Islet precursor cell (in vitro differentiated cells): ENCODE data around the gene SYNM.

Experiments
- DNase-seq: peaks from one replicate; pipeline ENCODE4 v3.0.0-alpha.2; 2018

Gene SYNM

DNA sequence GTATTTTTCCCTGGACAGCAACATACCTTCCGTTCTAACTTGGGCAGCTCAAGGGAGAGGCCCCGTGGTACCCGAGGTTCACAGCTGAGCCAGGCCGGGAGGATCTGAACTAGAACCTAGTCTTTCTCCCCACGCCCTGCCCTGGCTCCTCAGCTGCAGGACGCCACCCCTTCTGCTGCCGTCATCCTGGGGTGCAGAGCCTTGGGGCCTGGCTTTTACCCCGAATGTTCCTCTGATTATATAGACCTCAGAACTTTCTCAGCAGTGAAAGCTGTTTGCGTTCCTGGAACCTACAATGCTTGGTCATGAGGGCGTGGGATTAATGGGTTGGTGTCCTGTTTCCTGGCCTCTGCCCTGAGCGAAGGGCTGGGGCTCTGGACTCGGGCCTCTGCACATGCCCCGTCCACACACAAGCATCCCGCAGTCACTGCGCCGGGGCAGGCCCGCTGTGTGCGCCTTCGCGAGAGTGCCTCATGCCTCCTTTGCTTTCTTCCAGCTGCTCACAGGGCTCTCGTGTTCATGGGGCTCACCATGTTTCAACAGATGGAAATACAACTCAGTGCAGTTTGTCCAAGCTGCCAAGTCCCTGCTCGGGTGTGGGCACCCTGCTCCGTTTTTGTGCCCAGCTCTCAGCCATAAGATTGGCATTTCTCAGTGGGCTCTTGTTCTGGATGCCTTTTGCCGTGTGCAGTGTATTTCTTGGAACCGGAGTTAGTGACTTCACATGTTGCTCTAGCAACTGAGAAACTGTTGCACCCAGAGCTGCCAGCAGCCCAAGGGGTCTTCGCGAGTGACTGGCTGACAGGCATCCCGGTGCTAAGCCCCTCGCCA lies 20.4 kb downstream of the SYNM start:
- no peak for DNase-seq

DNA sequence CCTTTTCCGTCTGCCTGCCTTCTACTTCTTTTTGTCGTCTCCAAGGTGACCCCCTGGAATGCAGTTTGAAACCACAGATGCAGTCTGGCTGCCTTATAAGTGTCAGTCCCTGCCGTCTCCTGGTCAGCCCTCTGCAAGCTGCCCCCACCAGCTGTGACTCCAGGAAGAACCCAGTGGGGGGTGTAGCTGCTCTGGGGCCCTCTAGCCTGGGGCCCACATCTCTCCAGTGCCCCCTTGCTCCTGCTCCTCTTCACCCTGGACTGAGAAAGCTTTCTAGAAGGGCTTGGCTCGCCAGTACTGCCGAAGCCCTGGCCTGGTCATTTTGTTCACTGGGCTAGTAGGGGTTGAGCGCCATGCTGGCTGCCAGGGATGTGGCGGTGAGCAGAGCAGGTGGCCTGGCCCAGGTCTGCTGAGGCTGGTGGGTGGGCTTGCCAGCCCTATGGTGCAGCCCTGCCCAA lies 21.3 kb downstream of the SYNM start:
- no peak for DNase-seq

DNA sequence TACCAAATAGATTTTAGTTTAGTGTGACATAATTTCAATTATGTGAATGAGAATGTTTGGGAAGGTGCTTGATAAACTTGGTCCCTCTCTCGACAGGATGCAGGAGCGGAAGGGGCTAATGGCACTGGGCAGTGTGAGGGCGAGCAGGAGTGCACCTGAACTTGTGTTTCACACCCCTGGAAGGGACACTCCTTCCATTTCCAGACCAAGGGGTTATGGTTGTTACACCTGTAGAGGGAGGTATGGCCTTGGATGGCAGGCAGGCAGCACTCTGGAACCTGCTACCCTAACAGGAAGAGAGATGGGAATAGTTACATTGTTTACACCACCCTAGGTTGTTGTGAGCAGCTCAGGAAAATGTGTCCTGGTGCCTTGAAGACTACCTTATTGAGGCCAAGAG lies 22.1 kb downstream of the SYNM start:
- no peak for DNase-seq

DNA sequence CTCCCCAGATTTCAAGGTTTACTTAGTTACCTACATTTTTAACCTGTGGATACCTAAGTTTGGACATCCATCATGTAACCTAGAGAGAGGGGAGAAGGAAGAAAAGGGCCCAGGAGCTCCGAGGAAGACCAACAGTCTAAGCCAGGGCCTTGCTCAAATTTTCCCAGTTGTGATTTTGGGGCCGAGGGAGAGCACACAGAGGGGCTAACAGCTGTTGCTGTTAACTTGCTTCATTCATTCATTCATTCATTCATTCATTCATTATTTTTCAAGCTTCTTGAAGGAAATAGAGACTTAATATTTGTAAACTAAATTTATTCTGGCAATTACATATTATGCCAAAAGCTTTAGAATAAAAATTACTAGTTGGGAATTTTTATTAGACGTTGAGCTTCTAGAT lies 22.9 kb downstream of the SYNM start:
- no peak for DNase-seq

DNA sequence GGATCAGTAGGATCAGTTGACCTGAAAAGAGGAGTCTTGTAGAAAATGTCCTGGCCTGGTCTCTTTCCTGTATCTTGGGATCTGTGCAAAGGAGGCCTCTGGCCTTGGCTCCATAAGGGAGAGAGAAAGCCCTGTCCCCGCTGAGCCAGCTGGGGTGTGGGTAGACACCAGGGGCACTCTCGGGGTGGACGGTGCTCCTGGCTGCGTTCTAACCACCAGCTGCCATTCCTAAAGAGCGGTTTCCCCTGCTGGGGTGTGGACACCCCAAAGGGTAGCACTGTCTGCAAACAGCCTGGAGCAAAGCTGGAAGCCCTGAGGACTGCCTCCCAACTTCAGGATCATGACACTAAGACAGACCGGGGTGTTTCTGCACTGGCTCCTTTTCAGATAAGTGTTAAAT lies 23.5 kb downstream of the SYNM start:
- DNase-seq, result no peak

DNA sequence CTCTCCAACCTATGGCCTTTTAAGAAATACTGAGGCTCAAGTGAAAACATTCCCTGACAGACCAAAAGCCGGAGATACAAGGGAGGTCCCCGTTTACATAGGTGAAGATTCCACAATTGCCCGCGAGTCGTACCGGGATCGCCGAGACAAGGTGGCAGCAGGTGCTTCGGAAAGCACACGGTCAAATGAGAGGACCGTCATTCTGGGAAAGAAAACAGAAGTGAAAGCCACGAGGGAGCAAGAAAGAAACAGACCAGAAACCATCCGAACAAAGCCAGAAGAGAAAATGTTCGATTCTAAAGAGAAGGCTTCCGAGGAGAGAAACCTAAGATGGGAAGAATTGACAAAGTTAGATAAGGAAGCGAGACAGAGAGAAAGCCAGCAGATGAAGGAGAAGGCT lies 24.8 kb downstream of the SYNM start:
- DNase-seq, result peak; percentile 12

DNA sequence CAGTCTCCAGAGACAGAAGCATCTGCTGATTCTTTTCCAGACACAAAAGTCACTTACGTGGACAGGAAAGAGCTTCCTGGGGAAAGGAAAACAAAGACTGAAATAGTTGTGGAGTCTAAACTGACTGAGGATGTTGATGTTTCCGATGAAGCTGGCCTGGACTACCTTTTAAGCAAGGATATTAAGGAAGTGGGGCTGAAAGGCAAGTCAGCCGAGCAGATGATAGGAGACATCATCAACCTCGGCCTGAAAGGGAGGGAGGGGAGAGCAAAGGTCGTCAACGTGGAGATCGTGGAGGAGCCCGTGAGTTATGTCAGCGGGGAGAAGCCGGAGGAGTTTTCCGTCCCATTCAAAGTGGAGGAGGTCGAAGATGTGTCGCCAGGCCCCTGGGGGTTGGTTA lies 25.4 kb downstream of the SYNM start:
- DNase-seq, result no peak

DNA sequence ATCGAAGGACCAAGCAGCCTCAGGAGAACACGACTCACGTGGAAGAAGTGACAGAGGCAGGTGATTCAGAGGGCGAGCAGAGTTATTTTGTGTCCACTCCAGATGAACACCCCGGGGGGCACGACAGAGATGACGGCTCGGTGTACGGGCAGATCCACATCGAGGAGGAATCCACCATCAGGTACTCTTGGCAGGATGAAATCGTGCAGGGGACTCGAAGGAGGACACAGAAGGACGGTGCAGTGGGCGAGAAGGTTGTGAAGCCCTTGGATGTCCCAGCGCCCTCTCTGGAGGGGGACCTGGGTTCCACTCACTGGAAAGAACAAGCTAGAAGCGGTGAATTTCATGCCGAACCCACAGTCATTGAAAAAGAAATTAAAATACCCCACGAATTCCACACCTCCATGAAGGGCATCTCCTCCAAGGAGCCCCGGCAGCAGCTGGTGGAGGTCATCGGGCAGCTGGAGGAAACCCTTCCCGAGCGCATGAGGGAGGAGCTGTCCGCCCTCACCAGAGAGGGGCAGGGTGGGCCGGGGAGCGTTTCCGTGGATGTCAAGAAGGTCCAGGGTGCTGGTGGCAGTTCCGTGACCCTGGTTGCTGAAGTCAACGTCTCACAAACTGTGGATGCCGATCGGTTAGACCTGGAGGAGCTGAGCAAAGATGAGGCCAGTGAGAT lies 26.0 kb downstream of the SYNM start:
- DNase-seq, result no peak

DNA sequence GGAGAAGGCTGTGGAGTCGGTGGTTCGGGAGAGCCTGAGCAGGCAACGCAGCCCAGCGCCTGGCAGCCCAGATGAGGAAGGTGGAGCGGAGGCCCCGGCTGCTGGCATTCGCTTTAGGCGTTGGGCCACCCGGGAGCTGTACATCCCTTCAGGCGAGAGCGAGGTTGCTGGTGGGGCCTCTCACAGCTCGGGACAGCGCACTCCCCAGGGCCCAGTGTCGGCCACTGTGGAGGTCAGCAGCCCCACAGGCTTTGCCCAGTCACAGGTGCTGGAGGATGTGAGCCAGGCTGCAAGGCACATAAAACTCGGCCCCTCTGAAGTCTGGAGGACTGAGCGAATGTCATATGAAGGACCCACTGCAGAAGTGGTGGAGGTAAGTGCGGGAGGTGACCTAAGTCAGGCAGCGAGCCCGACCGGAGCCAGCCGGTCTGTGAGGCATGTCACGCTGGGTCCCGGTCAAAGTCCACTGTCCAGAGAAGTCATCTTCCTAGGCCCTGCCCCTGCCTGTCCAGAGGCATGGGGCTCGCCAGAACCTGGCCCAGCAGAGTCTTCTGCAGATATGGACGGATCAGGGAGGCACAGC lies 26.7 kb downstream of the SYNM start:
- peak; percentile 48 for DNase-seq

DNA sequence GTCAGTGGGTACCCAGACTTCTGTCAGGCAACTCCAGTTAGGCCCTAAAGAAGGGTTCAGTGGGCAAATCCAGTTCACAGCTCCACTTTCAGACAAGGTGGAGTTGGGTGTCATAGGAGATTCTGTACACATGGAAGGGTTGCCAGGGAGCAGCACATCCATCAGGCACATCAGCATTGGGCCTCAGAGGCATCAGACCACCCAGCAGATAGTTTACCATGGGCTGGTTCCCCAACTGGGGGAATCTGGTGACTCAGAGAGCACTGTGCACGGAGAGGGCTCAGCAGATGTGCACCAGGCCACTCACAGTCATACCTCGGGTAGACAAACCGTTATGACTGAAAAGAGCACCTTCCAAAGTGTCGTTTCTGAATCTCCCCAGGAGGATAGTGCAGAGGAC lies 27.2 kb downstream of the SYNM start:
- DNase-seq, result peak; percentile 49

DNA sequence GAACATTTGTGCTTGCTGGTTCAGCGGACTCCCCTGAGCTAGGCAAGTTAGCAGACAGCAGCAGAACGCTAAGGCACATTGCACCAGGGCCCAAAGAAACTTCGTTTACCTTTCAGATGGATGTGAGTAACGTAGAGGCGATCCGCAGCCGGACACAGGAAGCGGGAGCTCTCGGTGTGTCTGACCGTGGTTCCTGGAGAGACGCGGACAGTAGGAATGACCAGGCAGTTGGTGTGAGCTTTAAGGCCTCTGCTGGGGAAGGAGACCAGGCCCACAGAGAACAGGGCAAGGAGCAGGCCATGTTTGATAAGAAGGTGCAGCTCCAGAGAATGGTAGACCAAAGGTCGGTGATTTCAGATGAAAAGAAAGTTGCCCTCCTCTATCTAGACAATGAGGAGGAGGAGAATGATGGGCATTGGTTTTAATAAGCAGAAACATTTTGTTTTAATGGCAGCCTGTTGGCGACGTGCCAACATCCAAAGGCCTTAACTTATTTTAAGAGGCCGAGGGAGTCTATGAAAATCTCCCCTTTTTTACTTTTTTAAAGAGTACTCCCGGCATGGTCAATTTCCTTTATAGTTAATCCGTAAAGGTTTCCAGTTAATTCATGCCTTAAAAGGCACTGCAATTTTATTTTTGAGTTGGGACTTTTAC lies 27.9 kb downstream of the SYNM start:
- DNase-seq, result no peak

DNA sequence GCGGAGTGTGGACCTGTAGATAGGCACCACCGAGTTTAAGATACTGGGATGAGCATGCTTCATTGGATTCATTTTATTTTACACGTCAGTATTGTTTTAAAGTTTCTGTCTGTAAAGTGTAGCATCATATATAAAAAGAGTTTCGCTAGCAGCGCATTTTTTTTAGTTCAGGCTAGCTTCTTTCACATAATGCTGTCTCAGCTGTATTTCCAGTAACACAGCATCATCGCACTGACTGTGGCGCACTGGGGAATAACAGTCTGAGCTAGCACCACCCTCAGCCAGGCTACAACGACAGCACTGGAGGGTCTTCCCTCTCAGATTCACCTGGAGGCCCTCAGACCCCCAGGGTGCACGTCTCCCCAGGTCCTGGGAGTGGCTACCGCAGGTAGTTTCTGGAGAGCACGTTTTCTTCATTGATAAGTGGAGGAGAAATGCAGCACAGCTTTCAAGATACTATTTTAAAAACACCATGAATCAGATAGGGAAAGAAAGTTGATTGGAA lies 29.5 kb downstream of the SYNM start:
- no peak for DNase-seq

DNA sequence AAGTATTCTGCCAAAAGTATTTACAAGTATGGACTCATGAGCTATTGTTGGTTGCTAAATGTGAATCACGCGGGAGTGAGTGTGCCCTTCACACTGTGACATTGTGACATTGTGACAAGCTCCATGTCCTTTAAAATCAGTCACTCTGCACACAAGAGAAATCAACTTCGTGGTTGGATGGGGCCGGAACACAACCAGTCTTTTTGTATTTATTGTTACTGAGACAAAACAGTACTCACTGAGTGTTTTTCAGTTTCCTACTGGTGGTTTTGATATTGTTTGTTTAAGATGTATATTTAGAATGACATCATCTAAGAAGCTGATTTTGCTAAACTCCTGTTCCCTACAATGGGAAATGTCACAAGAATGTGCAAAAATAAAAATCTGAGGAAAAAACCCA lies 30.3 kb downstream of the SYNM start:
- DNase-seq, result no peak

DNA sequence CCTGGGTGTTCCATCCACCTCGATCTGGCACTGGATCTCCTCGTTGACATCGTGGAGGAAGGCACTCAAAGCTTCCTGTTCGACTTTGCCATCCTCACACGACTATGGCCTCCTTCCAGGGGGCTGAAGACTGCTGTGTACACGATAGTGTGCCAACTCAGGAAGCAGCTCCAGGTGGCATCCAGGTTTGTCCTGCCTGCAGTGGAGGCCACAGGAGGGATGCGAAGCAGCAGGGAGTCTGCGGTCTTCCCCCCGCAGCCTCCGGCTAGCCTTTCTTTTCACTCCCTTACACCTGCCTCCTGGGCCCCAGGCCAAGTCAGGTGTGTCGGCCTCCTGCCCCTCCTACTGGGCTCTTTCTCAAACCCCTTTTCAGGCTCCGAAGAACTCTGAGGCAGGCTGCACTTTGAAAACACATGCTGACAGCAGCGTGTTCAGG lies 32.2 kb downstream of the SYNM start:
- no peak for DNase-seq

DNA sequence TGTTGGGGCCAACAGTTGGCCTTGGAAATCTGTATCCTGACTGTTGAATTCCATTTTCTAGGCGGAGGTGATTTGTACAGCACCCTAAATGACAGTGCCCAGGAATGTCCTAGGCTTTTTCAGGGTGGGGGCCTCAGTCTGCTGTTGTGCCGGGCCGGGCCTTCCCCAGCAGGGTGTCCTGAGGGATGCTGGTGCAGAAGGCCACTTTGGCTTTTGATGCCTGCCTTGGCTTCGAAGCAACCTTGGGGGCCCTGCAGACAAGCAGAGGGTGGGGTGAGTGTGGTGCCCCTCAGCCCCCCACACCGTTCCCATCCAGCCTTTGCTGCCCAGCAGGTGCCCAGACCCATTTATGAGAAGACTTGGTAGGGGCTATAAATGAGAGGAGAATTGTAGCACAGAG lies 33.0 kb downstream of the SYNM start:
- DNase-seq, result no peak

DNA sequence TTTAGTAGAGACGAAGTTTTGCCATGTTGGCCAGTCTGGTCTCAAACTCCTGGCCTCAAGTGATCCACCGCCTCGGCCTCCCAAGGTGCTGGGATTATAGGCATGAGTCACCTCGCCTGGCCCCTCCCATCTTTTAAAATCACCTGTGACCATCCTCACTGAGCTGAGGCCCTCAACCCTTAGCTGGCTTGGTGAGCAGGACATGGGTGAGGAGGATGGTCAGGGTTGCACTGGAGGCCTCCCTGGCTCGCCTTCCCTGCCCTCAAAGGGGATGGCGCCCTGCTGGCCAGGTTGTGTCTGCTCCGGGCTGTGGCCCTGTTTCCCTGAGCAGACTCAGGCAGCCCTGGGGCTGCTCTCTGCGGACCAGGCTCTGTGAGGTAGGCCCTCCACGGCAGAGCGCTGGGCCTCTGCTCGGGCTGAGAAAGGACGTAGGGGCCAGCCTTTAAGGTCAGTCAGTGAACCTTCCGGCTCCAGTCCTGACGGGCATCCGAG lies 33.7 kb downstream of the SYNM start:
- no peak for DNase-seq

DNA sequence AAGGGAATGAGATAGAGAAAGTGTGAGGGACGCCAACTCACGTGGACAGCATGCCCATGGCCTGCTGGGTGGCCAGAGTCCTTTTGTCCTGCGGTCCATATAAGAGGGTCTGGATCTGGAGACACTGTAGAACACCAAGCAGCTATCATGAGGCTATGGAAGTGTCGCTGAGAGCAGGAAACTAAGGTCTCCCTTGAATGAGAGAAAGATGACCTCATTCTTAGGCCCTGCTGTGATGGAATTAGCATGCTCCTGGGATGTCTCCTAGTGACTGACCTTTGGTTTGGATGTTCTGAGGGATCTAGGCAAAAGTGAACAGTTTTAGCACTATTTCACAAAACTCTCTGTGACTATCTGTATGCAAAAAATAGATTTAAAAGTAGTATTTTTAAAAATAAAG lies 34.4 kb downstream of the SYNM start:
- DNase-seq, result peak; percentile 30

DNA sequence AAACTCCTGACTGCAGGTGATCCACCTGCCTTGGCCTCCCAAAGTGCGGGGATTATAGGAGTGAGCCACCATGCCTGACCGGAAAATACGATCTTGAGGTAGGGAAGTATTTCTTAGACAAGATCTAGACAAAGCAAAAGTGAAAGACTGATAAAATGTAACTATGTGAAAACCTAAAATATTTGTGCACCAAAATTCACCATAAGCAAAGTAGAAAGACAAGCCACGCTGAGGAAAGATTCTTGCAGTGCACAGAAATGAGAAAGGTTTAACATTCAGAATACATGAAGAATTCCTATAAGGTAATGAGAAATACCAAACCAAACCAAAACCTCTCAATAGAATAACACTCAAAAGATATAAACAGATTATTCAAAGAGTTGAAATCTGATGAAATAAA lies 35.7 kb downstream of the SYNM start:
- DNase-seq, result no peak

DNA sequence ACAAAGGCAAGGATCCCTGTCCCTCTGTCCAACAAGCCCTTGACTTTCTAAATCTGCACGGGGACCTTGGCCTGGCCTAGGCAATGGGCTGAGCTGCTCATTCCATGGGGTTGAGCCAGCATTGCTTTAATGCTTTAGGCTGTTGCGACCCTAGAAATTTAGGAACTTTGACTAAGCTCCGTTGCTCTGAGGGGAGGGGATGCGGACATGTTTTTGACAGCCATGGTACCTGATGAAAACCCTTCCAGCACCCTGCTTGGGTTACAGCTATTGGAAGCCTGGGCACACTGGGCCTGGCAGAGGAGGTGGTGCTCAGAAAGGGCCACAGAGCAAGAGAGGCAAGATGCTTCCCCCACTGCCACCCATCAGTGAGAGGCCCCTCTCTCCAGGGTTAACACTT lies 37.1 kb downstream of the SYNM start:
- peak; percentile 46 for DNase-seq

DNA sequence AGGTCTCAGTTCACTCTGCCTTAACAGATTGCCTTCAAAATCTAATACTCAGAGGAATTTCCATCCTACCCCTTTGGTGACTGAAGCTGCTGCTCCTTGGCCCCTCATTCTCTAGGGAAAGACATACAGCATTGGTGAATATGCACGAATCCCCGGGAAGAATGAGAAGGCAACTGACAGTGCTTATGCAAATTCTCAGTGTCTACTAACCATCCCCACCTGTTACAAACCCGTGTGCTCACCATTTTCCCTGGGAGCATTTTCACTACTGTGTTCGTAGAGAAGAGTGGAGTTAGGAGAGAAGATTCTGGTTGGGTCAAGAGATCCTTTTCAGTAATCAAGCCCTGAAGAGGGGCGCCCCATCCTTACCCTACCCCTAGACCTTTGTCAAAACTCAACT lies 37.7 kb downstream of the SYNM start:
- peak; percentile 35 for DNase-seq

DNA sequence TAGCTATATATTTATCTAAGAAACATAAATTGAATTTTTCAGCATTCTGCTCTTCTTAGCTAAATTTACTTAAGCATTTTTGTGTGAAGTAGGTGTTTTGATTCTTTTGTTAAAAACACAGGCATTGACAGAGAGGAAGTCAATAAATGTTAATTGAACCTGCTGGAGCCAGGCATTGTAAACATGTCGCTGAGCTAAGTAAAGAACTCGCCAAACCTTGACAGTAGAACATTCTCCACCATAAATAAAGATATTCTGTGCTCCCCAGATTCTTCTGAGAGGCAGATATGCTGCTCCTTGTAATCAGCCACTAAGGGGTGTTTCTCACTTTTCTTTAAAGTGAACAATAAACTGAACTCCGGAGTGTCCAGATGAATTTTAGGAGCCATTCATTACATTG lies 38.4 kb downstream of the SYNM start:
- DNase-seq, result peak; percentile 17

DNA sequence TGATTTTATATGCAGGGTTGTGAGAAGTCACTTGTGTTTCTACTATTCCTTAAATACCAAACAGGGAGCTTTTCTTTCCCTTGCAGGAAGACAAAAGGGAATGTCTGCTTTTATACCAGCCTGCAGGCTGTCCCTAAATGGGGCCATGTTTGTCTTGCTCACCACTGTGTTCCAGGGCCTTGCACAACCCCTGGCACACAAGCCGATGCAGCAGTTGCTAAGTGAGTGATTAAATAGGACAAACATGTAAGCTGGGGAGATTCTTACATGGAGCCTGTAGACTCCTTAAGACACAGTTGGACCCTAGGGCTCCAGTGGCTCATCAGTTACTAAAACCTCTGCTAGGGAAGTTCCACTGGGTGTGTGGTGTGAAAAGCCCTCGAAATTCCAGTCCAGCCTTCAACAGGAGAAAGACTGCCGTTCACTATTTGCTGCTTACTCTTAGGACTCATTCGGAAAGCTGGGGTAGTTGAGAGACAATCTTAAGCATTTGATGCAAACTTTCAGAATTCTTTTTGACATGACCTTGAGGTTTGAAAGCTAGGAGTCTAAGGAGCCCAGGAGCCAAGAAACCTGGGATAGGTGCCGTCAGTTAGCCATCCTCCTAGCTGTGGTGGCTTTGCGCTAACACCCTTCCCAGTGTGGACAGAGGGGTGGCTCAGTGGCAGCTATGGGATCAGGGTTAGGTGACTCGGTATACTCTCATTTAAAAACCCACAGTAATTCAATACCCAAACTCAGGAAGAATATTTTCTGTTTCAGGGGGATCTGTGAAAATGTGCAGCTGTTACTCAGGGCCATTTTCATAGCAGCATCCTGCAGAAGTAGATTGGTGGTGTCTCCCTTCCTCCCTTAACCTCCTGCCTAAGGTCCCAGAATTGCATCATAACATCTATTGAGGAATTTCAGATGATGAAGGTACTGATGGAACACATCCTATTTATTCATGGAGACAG lies 39.1 kb downstream of the SYNM start:
- DNase-seq, result peak; percentile 51
